Peyer's patch (tissue), 4 donors: ENCODE data around the gene LRRK1. TPM values are rescaled to one million over a fixed set of nuclear protein-coding genes. Genes with fewer than 3 reads are reported as not detected.

Experiments used
- DNase-seq, 3 donors: peaks; one replicate each; pipeline ENCODE4 v3.0.0-alpha.2; 2017 to 2019
- H3K27ac ChIP-seq, 4 donors: fragments of 200-600 bp; sonication (generic); one replicate each; pipeline ENCODE4 v1.5.1; 2016 to 2019
- H3K27me3 ChIP-seq, 2 donors: fragments of 200-600 bp; sonication (generic); one replicate each; pipeline ENCODE4 v1.5.1; 2019
- H3K36me3 ChIP-seq, 3 donors: fragments of 200-600 bp; sonication (generic); one replicate each; pipeline ENCODE4 v1.5.1; 2016 to 2019
- H3K4me1 ChIP-seq, 4 donors: fragments of 200-600 bp; sonication (generic); one replicate each; pipeline ENCODE4 v1.5.1; 2016 to 2019
- H3K4me3 ChIP-seq, 4 donors: fragments of 200-600 bp; sonication (generic); 1 replicate in 3 of 4; 2 replicates in 1 of 4; pipeline ENCODE4 v1.5.1; 2016 to 2019; ENCODE audit warnings: mild to moderate bottlenecking in 1 of 4
- H3K9me3 ChIP-seq, 4 donors: fragments of 200-600 bp; sonication (generic); one replicate each; pipeline ENCODE4 v1.5.1; 2016 to 2019; ENCODE audit warnings: mild to moderate bottlenecking in 1 of 4
- CTCF ChIP-seq, 6 experiments: fragments of 450-650 bp in 4 of 6; fragments of 200-600 bp in 2 of 6; sonication (generic) in 1 of 6; IDR thresholded peaks; one replicate each; pipeline ENCODE4 v1.5.1; 2017 to 2019; ENCODE audit warnings: antibody characterized with exemption in 6 of 6, mild to moderate bottlenecking in 3 of 6, moderate library complexity in 1 of 6
- POLR2A ChIP-seq, 2 donors: fragments of 450-650 bp; IDR thresholded peaks; one replicate each; pipeline ENCODE4 v1.5.1; 2017; ENCODE audit warnings: antibody characterized with exemption in 2 of 2, mild to moderate bottlenecking in 2 of 2, moderate library complexity in 2 of 2
- total RNA-seq, 4 donors: library from RNA; depleted of rRNA; stranded (reverse); fragments of >200 nt; gene quantifications; one replicate each; pipeline ENCODE4 v1.1.0, GENCODE V29; 2016

Gene LRRK1
- total RNA-seq, 4 donors from 2014 or later: 49.2 to 66.0 (median 55.5) TPM

GRCh38 chr15:100890051-100890720, 29.0 kb upstream of the LRRK1 start:
- Histone ChIP-seq H3K27me3 (no peaks in the 10 kb centered on the region), H3K4me3 (no peak overlapping the region), H3K4me1 (no peaks in the 10 kb centered on the region), H3K36me3 (no peaks in the 10 kb centered on the region), H3K27ac (peak overlapping the region in 1 of 4 donors; percentile 1), H3K9me3 (no peaks in the 10 kb centered on the region)
- peak in 1 of 3 donors; percentile 8 for DNase-seq
- TF ChIP-seq POLR2A (IDR thresholded peaks at IDR 0.05): no peak
- no peak for TF ChIP-seq CTCF (IDR thresholded peaks at IDR 0.05)

DNA sequence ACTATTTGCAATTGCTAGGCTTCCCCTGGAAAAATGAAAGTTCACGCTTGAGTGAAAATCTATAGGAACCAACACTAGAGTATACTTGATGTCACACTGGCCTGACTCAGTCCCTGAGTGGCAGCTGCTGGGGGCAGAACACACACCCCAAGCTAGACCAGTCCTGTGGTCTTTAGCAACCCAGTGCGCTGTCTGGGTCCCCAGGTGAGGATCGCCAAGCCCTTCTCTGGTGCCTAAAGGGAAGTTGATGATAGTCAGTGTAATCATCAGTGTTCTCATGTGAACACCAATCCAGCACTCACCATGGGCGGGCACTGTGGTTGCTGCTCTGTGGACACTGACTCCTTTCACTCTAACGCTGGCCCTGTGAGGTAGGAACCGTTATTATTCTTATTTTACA, 28.3 kb upstream of the LRRK1 start:
- Histone ChIP-seq H3K4me3 (no peak overlapping the region), H3K4me1 (no peaks in the 10 kb centered on the region), H3K27ac (no peak overlapping the region), H3K27me3 (no peaks in the 10 kb centered on the region), H3K36me3 (no peaks in the 10 kb centered on the region), H3K9me3 (no peaks in the 10 kb centered on the region)
- DNase-seq: peak in 1 of 3 donors; percentile 37
- no peak for TF ChIP-seq POLR2A (IDR thresholded peaks at IDR 0.05)

- Histone ChIP-seq H3K4me1 (no peaks in the 10 kb centered on the region), H3K27me3 (no peaks in the 10 kb centered on the region), H3K9me3 (no peaks in the 10 kb centered on the region), H3K36me3 (no peaks in the 10 kb centered on the region), H3K4me3 (no peak overlapping the region), H3K27ac (no peak overlapping the region)
- DNase-seq: no peak
- no peak for TF ChIP-seq POLR2A (IDR thresholded peaks at IDR 0.05)
- no peak for TF ChIP-seq CTCF (IDR thresholded peaks at IDR 0.05)
Observed at GRCh38 chr15:100891307-100892012, 27.7 kb upstream of the LRRK1 start.

DNA sequence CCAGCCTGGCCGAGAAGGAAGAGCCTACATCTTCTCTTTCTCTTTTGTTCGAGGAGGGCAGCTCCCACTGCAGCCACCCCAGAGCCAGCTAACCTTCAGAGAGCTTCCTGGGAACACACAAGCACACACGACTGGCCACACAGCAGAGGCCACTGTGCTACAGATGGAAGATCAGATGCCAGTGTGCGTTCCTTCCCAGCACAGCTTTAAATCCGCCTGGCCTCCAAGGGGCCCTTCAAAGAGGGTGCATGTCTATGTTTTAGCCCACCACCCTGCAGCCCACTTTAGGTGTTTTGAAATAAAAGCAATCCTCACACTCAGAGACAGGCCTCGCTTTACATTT, 27.2 kb upstream of the LRRK1 start:
- H3K9me3 ChIP-seq: no peaks in the 10 kb centered on the region
- H3K4me3 ChIP-seq: no peak overlapping the region
- H3K36me3 ChIP-seq: no peaks in the 10 kb centered on the region
- DNase-seq: no peak
- H3K27me3 ChIP-seq: no peaks in the 10 kb centered on the region
- TF ChIP-seq POLR2A (IDR thresholded peaks at IDR 0.05) (no peak), CTCF (IDR thresholded peaks at IDR 0.05) (no peak)
- no peaks in the 10 kb centered on the region for H3K4me1 ChIP-seq
- no peak overlapping the region for H3K27ac ChIP-seq

GRCh38 chr15:100893261-100893963, 25.7 kb upstream of the LRRK1 start:
- no peaks in the 10 kb centered on the region for H3K4me1 ChIP-seq

More at GRCh38 chr15:100893261-100893963, 25.7 kb upstream of the LRRK1 start:
- no peaks in the 10 kb centered on the region for H3K36me3 ChIP-seq
- DNase-seq: no peak
- H3K4me3 ChIP-seq: no peak overlapping the region
- no peaks in the 10 kb centered on the region for H3K9me3 ChIP-seq
- no peaks in the 10 kb centered on the region for H3K27me3 ChIP-seq
- no peak for TF ChIP-seq POLR2A (IDR thresholded peaks at IDR 0.05)
- TF ChIP-seq CTCF (IDR thresholded peaks at IDR 0.05): no peak
- no peak overlapping the region for H3K27ac ChIP-seq
